Epidermal melanocyte (primary cell): ENCODE measurements around the gene LBHD1.
"Not testable (repeated sequence)": the region's sequence is repeated elsewhere in the genome, so short reads cannot be mapped to it uniquely, and the experiment has no call there.

Source experiments
- DNase-seq: peaks from one replicate; pipeline ENCODE4 v3.0.0; 2011; ENCODE audit warnings: low spot score; ENCODE audit not compliant: insufficient read length

The LBHD1 gene

GRCh38 chr11:62621027-62621566, 51.0 kb downstream of the LBHD1 start:
- no peak for DNase-seq

- DNase-seq = not testable (repeated sequence)
Observed at GRCh38 chr11:62616957-62617356, 55.1 kb downstream of the LBHD1 start.

- DNase-seq = no peak
Observed at GRCh38 chr11:62615521-62615920, 56.5 kb downstream of the LBHD1 start.

DNA sequence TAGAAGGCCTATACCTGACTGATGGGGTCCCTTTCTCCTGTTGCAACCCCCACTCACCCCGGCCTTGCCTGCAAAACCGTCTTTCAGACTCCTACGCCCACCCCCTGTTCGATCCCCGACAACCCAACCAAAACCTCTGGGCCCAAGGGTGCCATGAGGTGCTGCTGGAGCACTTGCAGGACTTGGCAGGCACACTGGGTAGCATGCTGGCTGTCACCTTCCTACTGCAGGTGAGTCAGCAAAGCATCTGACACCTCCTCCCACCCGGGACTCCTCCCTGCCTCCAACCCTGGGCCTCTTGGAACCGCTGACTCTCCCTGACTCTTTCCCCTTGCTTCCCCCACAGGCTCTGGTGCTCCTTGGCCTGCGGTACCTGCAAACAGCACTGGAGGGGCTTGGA, 57.8 kb downstream of the LBHD1 start:
- DNase-seq = no peak

GRCh38 chr11:62613291-62613778, 58.7 kb downstream of the LBHD1 start:
- DNase-seq = no peak
